OCI-LY7 (cell line): ENCODE measurements around the gene CDC40.

Experiments used
- EZH2phosphoT487 ChIP-seq: fragments of 200-600 bp; sonication (generic); IDR thresholded peaks from 2 replicates; pipeline ENCODE4 v1.6.1; 2018; ENCODE audit warnings: low read depth, borderline replicate concordance, mild to moderate bottlenecking, mixed run types, antibody characterized with exemption, low read length, moderate library complexity, mixed read lengths
- TF ChIP-seq, protein P1 (sequence below): fragments of 200-600 bp; sonication (generic); conservative IDR thresholded peaks from 2 replicates; pipeline ENCODE4 v1.5.1; 2014; ENCODE audit warnings: mild to moderate bottlenecking, antibody characterized with exemption, low read length, moderate library complexity, mixed read lengths

DNA sequence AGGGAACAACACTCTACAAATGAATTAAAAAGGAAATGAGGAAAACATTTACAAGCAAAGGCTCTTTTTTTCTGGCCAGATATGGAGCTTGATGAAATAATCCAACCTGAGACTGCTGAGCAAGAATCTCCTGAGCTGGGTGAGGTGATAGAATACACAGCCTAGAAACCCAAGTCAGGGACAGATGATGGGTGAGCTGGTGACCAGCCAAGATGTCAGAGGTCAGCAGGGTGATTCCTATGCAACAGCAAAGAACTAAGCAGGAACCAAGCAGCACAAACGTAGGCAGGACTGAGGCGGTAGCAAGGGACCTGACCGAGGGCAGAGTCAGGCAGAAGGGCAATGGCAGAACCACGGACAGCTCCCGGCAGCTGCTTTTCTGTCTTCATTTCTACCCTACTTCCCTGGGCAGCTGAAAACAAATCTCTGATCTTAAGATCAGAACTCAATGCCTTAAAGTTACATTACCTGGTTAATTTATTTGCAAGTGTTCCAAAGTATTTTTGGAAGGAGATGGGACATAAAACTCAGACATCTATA is 75.1 kb downstream of the CDC40 start:
- TF ChIP-seq, protein P1, sequence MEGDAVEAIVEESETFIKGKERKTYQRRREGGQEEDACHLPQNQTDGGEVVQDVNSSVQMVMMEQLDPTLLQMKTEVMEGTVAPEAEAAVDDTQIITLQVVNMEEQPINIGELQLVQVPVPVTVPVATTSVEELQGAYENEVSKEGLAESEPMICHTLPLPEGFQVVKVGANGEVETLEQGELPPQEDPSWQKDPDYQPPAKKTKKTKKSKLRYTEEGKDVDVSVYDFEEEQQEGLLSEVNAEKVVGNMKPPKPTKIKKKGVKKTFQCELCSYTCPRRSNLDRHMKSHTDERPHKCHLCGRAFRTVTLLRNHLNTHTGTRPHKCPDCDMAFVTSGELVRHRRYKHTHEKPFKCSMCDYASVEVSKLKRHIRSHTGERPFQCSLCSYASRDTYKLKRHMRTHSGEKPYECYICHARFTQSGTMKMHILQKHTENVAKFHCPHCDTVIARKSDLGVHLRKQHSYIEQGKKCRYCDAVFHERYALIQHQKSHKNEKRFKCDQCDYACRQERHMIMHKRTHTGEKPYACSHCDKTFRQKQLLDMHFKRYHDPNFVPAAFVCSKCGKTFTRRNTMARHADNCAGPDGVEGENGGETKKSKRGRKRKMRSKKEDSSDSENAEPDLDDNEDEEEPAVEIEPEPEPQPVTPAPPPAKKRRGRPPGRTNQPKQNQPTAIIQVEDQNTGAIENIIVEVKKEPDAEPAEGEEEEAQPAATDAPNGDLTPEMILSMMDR, result no peak
- TF ChIP-seq EZH2phosphoT487, result no peak
